ENCODE measurements around the gene RNF167.

The RNF167 gene

GRCh38 chr17:4934173-4934979 lies 5.7 kb upstream of the RNF167 start:
- no peak overlapping the region for H3K4me3 ChIP-seq (ENCODE audit: control insufficient read depth, low read depth, low read length)
- TF ChIP-seq CTCF (conservative IDR thresholded peaks at IDR 0.05; ENCODE audit: control insufficient read depth, insufficient read depth, low read depth, low read length): peak; percentile 47
- DNase-seq (ENCODE audit: low read depth): peak; percentile 55

- no peak for DNase-seq (ENCODE audit: low read depth)
- H3K4me3 ChIP-seq (ENCODE audit: control insufficient read depth, low read depth, low read length): no peak overlapping the region
- TF ChIP-seq CTCF (conservative IDR thresholded peaks at IDR 0.05; ENCODE audit: control insufficient read depth, insufficient read depth, low read depth, low read length): no peak
Observed at GRCh38 chr17:4935650-4936049, 4.4 kb upstream of the RNF167 start.

GRCh38 chr17:4936436-4936835 lies 3.6 kb upstream of the RNF167 start:
- no peak for TF ChIP-seq CTCF (conservative IDR thresholded peaks at IDR 0.05; ENCODE audit: control insufficient read depth, insufficient read depth, low read depth, low read length)
- no peak for DNase-seq (ENCODE audit: low read depth)
- no peak overlapping the region for H3K4me3 ChIP-seq (ENCODE audit: control insufficient read depth, low read depth, low read length)

- TF ChIP-seq CTCF (conservative IDR thresholded peaks at IDR 0.05; ENCODE audit: control insufficient read depth, insufficient read depth, low read depth, low read length): no peak
- no peak overlapping the region for H3K4me3 ChIP-seq (ENCODE audit: control insufficient read depth, low read depth, low read length)
Observed at GRCh38 chr17:4937553-4937952, 2.5 kb upstream of the RNF167 start.

GRCh38 chr17:4938069-4938491 lies 2.0 kb upstream of the RNF167 start:
- no peak for DNase-seq (ENCODE audit: low read depth)

More at GRCh38 chr17:4937553-4937952, 2.5 kb upstream of the RNF167 start:
- no peak for DNase-seq (ENCODE audit: low read depth)

More at GRCh38 chr17:4938069-4938491, 2.0 kb upstream of the RNF167 start:
- no peak for TF ChIP-seq CTCF (conservative IDR thresholded peaks at IDR 0.05; ENCODE audit: control insufficient read depth, insufficient read depth, low read depth, low read length)
- no peak overlapping the region for H3K4me3 ChIP-seq (ENCODE audit: control insufficient read depth, low read depth, low read length)
